HG02798 (cell line): ENCODE data around the gene RSPH10B2.
"Not testable (repeated sequence)": the region's sequence is repeated elsewhere in the genome, so short reads cannot be mapped to it uniquely, and the experiment has no call there.

Experiments used
- ATAC-seq: cut with Tn5 transposase; IDR thresholded peaks from one replicate; pipeline ENCODE4 v1.9.1; 2021; ENCODE audit warnings: mild to moderate bottlenecking; ENCODE audit not compliant: unreplicated experiment, poor library complexity

Gene RSPH10B2

DNA sequence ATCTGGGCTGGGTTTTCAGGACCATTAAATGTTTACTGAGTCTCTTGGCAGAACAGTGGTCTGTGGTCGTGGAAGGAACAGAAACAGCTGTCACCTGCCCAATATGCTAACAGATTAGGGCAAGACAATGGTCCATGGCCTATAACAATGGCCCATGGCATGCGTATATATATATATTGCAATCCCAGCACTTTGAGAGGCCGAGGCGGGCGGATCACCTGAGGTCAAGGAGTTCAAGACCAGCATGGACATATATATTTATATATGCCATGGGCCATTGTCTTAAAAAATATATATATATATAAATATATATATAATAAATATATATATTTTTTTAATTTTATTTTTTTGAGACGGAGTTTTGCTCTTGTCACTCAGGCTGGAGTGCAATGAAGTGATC lies 27.7 kb downstream of the RSPH10B2 start:
- ATAC-seq, result not testable (repeated sequence)

- not testable (repeated sequence) for ATAC-seq
Measured at GRCh38 chr7:6789353-6789752, 35.5 kb downstream of the RSPH10B2 start.

DNA sequence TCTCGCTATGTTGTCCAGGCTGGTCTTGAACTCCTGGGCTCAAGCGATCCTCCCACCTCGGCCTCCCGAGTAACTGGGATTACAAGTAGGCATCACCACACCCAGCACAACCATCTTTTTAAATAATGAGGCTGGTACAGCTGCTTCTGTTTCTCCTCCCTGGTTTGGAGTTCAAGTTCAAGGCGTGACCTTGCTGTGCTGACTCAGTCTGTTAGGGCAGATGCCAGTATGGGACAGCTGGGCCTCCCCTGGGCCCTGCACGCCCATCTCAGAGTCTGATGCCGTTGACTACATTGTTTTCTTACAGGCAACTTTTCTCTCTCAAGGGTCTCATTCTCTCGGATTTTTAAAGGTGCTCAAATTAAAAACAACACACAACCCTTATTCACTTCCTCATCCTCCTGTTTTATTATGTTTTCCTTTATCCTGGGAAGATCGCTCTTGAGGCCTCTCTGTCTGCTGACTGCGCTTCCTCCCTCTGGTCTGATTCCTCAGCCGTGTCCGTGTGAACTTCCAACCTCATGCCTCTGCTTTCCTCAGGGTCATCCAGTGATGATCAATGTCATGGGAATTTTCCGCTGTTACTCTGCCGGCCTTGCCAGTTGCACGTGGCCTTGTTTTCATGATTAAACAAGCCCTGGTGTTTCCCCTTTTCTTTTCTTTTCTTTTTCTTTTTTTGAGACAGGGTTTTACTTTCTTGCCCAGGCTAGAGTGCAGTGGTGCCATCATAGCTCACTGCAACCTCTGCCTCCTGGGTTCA lies 38.4 kb downstream of the RSPH10B2 start:
- ATAC-seq, result not testable (repeated sequence)

- ATAC-seq, result not testable (repeated sequence)
Measured at GRCh38 chr7:6794276-6794675, 40.4 kb downstream of the RSPH10B2 start.

DNA sequence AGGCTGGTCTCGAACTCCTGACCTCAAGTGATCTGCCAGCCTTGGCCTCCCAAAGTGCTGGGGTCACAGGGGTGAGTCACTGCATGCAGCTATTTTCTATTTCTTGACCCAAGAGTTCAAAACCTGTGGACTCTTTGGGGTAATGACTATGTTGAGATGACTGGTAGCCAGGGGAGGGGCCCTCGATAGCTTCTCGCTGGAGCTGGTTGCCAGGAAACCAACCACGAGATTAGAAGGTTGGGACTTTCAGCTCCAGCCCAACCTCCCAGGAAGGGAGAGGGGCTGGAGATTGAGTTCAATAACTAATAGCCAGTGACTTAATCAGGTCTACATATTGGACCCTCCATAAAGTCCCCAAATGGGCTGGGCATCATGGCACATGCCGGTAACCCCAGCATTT lies 43.3 kb downstream of the RSPH10B2 start:
- ATAC-seq, result not testable (repeated sequence)

GRCh38 chr7:6798047-6798446 lies 44.1 kb downstream of the RSPH10B2 start:
- ATAC-seq, result not testable (repeated sequence)

DNA sequence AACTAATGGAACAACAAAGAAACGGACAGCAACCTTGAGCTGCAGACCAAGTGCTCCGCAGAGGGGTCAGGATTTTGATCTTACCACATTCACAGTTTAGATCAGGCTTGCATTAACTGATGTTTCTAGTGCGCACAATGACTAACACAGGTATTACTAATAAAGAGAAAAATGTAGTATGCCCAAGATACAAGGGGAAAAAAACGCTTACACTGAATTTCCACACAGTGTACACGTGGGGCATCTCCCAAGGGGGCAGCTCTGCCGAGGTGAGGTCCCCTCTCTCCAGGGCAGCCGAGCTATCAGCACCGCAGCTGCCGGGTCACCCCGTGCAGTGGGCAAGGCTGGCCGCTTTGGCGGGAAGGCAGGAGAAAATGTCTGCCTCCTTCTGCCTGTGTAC lies 46.0 kb downstream of the RSPH10B2 start:
- not testable (repeated sequence) for ATAC-seq

GRCh38 chr7:6800331-6800730 lies 46.4 kb downstream of the RSPH10B2 start:
- not testable (repeated sequence) for ATAC-seq

DNA sequence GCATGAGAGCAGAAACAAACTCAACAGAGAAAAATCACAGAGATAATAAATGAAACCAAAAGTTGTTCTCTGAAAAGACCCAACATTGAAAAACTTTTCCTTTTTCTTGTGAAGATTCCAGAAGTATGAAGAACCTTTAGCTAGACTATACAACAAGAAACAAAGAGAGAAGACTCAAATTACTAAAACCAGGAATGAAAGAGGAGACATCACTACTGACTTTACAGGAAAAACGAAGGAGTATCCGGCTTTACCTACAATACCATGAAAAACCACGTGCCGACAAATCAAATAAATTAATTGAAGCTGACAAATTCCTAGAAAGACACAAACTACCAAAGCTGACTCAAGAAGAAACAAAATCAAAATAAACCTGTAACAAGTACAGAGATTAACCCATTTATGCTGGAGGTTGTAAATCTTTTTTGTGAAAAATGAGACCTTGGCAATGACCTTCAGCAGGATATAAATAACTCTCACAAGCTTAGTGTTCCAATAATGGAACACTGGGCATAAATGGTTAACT lies 53.6 kb downstream of the RSPH10B2 start:
- ATAC-seq, result not testable (repeated sequence)

DNA sequence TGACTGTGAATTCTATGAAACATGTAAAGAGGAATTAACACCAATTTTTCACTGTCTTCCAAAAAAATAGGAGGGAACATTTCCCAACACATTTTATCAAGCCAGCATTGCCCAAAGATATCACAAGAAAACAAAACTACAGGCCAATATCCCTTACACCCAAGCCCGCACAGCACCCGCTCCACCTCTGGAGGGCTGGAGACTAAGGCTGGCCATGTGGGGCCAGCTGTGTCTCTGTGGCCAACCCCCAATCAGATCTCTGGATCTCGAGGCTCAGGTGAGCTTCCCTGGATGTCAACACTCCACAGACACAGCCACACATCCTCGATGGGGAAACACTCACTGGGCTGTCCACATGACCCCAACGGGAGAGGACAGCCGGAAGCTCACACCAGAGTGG lies 54.1 kb downstream of the RSPH10B2 start:
- ATAC-seq, result not testable (repeated sequence)

GRCh38 chr7:6813011-6813410 lies 59.1 kb downstream of the RSPH10B2 start:
- ATAC-seq, result not testable (repeated sequence)

- not testable (repeated sequence) for ATAC-seq
Measured at GRCh38 chr7:6815470-6815869, 61.6 kb downstream of the RSPH10B2 start.

- not testable (repeated sequence) for ATAC-seq
Measured at GRCh38 chr7:6821622-6822021, 67.7 kb downstream of the RSPH10B2 start.

- peak; percentile 67 for ATAC-seq
Measured at GRCh38 chr7:6825236-6826125, 71.6 kb downstream of the RSPH10B2 start.

DNA sequence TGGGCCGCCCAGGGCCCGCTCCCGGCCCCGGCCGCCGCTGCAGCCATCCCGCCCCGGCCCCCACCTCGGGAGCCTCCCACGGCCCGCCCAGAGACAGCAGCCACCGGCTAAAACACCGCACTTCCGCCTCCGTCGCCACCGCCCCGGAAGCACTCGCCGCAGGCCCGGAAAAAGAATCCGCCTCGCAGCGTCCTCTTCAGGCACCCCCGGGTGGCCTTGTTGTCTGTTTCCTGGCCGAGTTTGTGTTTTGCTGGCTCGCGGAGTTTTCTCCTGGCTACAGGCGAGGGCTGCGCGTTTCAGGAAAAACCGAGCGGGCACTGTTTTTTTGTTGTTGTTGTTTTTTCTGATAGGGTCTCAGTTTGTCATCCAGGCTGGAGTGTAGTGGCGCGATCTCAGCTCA lies 72.2 kb downstream of the RSPH10B2 start, which contains the start of gene CCZ1B:
Gene CCZ1B, minus strand, starts transcription at position 125 of the 400 bp plus-strand sequence. Its CDS starts 78 bp downstream, at position 47.
- ATAC-seq, result peak; percentile 100

- not testable (repeated sequence) for ATAC-seq
Measured at GRCh38 chr7:6827180-6827579, 73.3 kb downstream of the RSPH10B2 start.

DNA sequence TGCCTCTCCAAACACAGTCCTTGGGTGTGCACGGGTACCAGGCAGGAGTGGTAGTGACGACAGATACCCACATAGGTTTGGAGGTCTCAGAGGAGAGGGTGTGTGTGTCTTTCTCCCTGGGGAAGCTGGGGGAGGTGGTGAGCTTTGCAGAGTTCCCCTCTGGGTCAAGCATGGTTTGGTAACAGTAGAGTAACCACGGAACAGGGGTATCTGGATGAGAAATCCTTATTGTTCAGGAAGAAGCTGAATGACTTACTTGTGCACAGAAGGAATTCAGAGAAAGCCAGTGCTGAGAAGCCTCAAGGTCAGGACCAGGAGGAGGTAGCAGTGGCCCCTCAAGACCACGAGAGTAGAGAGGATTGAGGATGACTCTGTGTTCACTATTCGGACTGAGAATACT lies 75.7 kb downstream of the RSPH10B2 start:
- not testable (repeated sequence) for ATAC-seq

- not testable (repeated sequence) for ATAC-seq
Measured at GRCh38 chr7:6830026-6830425, 76.1 kb downstream of the RSPH10B2 start.

DNA sequence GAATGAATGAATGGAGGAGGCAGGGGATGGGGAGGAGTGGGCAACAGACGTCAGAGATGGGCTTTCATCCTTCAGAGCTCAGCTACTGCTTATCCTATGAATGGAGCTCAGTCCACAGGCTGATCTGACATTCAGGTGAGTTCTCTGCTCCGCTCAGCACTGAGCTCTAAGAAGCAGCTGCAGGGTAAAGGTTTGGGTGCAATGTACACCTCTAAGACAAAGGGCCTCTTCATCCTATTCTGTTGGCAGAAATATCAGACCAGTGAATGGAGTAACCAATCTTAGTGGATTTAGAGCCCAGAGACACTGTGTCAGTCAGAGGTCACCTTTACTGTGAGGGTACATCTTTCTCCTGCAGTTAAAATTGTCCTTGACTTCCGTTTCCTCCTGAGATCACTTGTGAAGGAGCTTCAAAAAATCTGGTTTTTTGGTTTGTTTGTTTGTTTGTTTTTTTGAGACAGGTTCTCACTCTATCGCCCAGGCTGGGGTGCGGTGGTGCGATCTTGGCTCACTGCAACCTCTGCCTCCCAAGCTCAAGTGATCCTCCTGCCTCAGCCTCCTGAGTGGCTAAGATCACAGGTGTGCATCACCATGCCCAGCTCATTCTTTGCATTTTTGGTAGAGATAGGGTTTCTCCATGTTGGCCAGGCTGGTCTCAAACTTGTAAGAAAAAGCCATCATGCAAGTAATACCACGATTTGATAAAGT lies 77.3 kb downstream of the RSPH10B2 start:
- no peak for ATAC-seq

DNA sequence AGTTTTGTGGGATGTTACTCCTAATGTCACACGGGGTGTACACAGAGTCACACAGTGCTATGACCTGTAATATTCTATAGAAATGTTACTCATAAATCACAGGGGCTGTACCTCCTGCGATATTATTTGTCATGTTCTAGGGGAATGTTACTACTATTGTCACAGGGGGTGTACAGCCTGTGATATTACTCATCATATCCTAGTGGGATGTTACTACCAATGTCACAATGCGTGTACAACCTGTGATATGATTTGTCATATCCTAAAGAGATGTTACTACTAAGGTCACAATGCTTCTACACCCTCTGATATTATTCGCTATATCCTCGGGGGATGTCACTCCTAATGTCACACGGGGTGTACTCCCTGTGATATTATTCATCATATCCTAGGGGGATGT lies 79.7 kb downstream of the RSPH10B2 start:
- no peak for ATAC-seq
